Epidermal melanocyte (primary cell): ENCODE data around the gene CDK5RAP2.
"Not testable (repeated sequence)": the region's sequence is repeated elsewhere in the genome, so short reads cannot be mapped to it uniquely, and the experiment has no call there.

Experiments used
- DNase-seq: peaks from one replicate; pipeline ENCODE4 v3.0.0; 2011; ENCODE audit warnings: low spot score; ENCODE audit not compliant: insufficient read length

The CDK5RAP2 gene

DNA sequence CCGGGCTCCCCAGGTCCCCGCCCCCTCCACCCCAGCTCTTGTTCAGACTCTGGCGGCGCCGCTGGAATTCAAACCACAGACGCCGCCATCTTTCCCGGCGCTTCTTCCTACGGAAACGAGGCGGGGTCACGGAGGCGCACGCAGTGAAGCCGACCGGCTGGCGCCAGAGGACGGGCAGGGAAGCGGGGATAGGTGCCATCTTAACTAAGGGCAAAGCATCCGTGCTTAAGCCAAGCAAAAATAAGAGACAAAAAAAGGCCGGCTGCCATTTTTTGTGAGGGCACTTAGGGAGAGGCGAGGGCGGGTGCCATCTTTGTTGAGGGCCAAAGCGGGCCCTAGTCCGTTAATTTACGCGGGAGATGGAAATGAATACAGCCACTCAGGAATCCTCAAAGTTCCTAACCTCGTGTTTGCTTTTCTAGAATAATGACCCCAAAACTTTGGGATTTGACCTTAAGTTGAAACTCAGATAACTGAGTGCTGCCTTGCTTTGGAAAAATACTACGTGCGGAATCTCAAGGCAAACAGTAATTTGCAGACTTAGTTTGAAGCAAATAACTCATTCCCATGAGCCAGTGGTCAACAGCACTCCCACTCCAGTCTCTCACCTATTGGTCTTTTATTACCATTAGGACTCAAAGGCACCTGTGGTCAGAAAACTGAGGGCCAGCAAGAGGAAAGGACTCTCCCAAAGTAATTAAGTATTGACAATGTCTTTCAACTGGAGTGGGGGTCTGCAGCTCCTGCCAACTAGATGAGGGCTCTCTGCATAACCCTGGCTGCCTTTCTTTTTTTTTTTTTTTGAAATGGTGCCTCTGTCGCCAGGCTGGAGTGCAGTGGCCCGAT, at the start of gene CDK5RAP2:
Gene CDK5RAP2, minus strand, starts transcription at position 117 of the 846 bp plus-strand sequence. CDS start 189 bp downstream, outside the sequence.
- DNase-seq, result peak; percentile 84

DNA sequence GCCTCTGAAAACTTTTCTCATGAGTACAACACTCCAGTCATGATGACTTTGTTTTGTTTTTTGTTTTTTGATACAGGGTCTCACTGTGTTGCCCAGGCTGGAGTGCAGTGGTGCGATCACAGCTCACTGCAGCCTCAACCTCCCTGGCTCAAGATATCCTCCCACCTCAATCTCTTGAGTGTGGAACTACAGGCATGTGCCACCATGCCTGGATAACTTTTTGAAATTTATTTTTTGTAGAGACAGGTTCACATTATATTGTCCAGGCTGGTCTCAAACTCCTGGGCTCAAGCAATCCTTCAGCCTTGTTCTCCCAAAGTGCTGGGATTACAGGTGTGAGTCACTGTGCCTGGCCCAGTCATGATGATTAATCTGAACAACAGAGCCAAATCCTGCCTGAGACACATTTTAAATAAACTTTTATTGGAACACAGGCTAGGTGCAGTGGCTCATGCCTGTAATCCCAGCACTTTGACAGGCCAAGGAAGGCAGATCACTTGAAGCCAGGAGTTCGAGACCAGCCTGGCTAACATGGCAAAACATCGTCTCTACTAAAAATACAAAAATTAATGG, 49.0 kb upstream of the CDK5RAP2 start:
- not testable (repeated sequence) for DNase-seq

DNA sequence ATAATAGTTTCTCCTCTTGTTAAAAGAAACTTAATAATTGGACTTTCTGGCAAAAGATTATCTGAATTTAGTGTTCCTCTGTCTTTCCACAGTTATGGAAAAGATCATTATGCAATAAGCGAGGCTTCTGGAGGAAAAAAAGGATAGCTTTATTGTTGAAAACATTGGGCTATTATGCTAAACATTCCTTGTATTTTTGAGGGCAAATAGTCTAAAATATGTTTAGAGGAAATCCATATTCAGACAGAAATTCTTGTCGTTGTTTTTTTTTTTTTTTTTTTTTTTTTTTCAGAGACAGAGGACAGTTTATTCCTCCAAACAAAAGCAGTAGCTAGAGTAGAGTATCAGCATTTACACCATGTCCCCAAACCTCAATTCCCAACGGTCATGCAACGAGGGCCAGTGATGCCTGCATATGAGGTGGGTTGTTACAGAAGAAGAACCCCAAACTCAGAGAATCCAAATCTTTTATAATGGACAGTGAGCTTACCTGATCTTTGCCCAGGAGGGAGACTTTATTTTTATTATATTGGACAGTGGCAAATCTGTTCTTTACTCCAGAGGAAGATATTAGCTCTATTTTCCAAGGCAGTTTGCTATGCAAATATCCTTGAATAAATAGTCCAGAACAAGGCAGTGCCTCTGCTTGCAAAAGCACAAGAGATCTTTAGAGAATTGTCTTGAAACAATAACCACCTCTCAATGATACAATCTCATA, 48.4 kb upstream of the CDK5RAP2 start:
- DNase-seq, result no peak

DNA sequence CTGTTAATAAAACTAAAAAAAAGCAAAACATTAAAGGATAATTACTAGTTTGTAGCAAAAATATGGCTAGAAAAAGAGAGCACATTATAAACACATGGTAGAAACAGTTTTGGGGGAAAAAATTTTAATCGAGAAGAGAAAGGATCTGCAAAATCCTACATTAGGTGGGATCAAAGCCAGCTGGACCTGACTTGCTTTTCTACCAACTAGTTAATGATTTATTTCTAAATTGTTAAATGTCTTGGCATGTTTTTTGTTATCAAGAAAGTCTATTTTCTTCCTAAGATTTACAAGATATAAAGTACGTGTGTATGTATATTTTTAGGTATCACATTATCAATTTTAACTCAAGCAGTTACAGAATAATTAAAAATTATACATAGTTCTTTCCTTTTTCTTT, 47.1 kb upstream of the CDK5RAP2 start:
- no peak for DNase-seq

DNA sequence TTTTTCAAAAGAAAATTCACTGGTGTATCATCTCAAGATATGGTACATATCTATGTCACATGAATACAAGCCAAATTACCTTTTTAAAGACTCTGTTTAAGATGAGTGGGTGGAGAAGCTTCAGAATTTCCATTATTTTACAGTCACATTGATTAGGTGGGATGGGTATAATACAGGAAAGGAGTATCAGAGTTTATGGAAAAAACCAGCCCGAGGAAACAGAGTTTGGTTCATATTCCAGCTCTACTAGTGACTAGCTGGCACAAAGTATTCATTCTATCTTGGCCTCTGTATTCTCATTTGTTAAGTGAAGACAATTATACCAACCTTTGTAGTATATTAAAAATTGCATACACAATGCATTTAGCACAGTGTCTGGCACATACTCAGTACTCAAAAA, 46.5 kb upstream of the CDK5RAP2 start:
- no peak for DNase-seq

DNA sequence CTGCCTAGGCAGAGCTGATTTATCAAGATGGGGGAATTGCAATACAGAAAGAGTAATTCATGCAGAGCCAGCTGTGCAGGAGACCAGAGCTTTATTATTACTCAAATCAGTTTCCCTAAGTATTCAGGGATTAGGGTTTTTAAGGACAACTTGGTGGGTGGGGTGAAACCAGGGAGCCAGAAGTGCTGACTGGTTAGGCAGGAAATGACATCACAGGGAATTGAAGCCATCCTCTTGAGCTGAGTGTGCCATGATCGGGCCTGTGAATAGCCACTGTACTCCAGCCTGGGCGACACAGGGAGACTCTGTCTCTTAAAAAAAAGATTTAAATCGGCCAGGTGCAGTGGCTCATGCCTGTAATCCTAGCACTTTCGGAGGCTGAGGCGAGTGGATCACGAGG, 45.3 kb upstream of the CDK5RAP2 start:
- no peak for DNase-seq

DNA sequence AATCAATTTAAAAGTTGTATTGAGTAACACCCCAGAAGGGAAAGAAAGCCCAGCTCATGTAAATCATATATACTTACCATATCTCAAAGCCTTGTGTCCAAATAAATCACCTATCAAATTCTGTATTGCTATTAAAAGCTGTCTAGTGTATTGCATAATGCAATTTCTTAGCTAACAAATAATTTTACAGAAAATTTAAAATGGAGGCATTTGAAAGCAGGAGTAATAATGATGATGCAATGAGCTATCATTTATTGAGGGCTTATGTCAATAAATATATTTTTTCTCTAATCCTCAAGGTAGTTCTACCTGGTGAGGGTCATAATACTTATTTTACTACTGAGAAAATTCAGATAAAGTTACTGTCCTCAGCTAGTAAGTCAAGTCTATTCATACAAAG, 42.8 kb upstream of the CDK5RAP2 start:
- DNase-seq, result no peak

DNA sequence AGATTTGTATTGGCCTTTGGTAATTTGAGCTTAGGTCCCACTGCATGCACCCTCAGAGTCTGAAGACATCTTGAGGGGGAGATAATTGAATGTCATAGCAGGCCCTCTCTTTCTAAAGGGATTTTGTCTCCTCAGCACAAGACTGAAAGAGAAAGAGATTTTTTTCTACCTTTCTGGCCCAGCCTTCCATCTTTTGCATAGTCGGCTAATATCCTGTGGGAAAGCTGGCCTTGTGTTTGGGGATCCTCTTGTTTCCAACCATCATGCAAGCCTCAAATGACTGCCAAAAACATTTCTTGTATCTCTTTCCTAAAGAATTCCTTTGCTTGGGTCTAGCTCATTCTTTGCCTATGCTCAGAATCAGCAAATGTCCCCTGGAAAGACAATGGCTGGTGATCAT, 42.0 kb upstream of the CDK5RAP2 start:
- DNase-seq, result no peak

DNA sequence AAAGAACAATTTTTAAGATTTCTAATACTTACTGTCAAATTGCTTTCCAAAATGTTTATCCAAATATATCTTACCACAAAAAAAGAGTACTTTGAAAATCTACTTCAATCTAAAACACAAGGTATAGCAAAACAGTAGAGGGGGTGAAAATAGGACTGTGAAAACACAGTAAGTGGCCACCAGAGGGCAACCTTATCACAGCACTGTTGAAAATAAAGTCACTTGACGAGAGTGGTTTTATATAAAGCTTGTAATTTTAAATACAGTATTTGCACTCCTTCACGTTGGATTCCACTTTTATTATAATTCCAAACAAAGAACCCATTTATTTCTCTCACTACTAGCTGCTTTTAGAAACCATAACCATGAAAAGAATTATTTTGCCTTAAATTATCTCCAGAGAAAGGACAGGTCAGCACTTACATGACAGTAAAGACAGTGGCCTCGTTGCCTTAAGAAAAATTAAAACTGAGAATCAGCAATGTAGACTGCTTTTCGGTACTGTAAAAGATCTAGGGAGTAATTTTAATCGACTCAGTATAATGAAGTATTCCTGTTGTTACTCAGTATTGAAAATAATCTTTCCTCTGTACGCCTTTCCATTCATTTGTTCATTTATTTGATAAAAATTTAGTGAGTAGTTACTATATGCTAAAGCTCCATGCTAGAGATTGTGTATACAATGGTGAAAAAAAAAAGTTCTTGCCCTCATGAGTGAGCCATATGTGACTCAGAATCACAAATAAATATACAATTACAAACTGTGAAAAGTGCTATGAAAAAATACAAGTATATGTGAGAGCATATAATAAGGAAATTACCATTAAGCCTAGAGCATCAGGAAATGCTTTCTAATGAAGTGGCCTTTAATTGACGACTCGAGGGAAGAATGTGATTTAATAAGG, 40.0 kb upstream of the CDK5RAP2 start:
- peak; percentile 59 for DNase-seq

DNA sequence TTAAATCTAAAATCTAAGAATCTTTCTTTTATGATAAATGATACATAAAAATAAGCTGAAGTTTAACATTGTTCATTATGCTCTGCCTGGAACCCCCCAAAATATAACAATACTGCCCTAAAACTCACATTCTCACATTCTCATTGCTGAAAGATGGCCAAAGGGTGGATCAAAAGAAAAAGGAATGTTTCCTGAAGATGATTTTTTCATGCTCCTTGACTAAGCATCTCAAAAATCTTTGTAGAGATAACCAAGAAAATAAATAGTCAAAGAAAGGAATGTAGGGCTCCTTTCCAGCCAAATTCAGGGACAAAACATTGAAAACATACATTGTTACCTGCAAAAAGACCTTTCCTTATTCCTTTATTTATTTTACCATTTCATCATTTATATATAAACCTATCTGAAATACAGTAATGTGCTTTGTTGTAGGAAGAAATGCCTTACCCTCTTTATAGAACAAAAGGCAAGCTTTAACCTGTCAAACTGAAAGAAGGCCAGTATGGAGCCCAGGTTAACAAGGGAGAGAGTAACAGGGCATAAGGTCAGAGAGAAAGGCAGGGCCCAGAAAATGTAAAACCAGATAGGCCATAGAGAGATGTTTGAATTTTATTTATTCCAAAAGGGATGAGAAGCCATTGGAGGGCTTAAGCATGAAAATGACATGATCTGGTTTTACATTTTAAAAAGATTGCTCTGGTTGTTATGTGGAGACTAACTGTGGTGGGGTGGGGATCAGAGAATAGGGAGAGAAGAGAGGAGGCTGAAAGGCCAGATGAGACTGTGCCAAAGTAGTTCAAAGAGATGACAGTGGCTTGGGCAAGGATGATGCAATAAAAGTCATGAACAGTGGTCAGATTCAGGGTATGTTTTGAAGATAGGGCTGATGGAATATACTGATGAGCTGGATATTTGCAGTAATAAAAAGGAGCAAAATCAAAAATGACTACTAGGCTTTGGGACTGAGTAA, 37.3 kb upstream of the CDK5RAP2 start:
- DNase-seq, result no peak

DNA sequence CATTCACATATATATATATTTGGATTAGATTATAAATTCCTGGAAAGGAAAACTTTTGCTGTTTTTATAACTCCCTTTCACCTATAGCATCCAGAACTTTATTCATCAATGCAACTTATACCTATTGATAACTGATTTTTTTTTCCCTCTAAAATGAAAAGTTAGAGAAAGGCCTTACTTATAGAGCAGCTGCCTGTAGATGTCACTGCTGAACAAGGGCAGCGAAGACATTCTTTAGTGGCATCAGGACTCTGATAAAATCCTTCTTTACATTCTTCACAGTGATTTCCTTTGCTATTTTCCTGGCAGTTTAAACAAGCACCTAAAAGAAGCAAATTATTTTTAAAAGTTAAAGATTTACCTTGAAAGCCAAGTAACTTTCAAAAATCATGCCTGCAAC, 32.3 kb upstream of the CDK5RAP2 start:
- no peak for DNase-seq

DNA sequence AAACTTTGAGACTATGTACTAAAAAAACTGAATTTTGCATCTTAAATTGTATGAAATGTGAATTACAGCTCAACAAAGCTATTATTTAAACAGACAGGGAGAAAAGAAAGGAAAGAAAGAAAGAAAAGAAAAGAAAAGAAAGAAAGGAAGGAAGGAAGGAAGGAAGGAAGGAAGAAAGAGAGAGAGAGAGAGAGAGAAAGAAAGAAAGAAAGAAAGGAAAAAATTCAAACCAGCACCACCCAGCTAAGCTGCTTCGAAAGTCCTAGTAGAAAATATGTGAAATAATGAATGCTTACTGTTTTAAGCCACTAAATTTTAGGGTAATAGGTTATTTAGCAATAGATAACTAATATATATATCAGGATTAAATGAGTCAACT, 31.7 kb upstream of the CDK5RAP2 start:
- DNase-seq, result no peak

DNA sequence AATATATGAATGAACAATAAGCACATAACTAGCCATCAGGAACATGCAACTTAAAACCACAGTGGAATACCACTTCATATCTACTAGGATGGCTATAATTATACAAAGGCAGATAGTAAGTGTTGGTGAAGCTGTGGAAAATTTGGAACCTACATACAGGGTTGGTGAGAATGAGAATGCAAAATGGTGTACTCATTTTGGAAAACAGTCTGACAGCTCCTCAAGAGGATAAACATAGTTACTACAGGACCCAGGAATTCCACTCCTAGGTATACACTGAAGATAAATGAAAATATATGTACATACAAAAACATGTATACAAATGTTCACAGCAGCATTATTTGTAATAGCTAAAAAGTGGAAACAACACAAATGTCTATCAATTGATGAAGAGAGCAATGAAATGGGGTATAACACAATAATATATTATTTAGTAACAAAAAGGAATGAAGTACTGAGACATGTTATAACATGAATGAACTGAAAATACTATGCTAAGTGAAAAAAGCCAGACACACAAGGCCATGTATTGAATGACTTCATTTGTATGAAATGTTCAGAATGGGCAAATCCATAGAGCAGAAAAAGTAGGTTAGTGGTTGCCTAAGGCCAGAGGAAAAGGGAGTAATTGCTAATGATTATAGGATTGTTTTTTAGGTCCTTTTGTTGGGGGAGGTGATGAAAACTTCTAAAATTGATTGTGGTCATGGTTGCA, 31.2 kb upstream of the CDK5RAP2 start:
- no peak for DNase-seq

DNA sequence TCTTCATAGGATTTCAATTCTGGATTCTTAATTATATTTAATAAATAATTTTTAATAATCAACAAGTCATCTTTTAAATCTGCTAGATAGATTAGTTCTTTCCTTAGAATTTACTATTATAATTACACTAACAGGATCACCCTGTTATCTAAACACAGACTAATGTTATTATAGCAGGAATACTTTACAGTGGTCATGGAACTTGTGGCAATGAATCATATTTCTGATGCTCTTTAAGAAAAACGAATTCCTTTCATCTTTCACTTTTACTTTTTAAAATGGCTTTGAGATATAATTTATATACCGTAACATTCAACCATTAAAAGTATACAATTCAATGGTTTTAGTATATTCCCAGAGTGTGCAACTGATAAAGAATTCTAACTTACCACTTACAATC, 29.7 kb upstream of the CDK5RAP2 start:
- DNase-seq, result no peak

DNA sequence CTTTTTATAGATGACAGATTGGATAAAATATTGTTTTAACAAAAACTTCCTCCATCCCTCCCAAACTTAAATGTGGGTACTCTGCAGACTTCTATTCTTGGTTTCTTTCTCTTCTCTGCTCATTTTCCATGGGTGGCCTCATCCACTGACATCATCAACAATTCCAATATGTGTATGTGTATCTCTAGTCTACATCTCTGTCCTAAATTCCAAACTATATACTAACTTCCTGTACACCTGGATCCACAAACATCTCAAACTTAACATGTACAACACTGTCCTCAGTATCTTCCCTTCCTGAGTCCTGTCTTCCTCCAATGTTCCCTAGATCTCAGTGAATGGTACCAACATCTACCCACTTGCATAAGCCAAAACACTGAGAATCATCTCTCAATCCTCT, 28.5 kb upstream of the CDK5RAP2 start:
- DNase-seq, result no peak

DNA sequence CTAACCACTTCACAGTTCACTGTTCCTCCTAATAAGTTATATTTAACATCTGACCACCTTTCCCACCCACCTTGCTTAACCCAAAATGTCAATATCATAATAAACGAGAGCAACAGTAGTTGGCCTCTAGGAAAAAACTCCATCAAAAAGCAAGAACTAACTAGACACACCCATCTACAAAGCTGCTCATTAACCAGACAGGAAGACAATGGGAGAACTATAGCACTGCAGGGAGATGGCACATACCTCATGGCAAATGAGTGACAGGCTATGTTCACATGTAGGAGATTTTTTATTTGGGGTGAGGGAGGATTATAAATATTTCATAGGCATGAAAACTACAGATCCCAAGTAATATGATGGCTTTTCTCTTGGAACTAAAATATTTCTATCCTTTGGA, 23.6 kb upstream of the CDK5RAP2 start:
- DNase-seq, result no peak

DNA sequence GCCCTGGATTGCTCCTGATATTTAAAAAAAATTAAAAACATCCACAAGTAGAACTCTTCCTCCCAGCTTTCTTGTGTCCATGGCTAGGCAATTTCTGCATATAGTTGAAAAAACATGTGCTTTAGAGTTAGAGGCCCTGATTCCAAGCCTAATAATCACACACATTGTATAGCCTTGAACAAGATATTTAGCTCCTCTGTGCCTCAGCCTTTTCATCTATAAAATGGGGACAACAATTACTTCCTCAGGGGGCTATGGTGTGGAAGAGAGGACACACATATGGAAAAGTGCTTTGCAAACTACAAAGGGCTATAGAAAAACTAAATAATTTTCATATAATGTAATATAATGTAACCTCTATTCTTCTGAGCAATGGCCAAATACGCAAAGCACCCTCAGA, 23.0 kb upstream of the CDK5RAP2 start:
- DNase-seq, result no peak

DNA sequence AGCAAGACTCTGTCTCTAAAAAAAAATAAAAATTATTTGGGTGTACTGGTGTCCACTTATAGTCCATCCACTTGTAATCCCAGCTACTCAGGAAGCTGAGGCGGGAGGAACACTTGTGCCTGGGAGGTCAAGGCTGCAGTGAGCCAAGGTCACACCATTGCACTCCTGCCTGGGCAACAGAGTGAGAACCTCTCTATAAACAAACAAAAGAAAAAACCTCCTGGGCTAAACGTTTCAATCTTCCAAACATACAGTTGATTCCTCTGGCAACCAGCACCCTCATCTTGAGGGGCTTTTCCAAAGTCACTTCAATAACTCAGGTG, 13.9 kb upstream of the CDK5RAP2 start:
- no peak for DNase-seq

DNA sequence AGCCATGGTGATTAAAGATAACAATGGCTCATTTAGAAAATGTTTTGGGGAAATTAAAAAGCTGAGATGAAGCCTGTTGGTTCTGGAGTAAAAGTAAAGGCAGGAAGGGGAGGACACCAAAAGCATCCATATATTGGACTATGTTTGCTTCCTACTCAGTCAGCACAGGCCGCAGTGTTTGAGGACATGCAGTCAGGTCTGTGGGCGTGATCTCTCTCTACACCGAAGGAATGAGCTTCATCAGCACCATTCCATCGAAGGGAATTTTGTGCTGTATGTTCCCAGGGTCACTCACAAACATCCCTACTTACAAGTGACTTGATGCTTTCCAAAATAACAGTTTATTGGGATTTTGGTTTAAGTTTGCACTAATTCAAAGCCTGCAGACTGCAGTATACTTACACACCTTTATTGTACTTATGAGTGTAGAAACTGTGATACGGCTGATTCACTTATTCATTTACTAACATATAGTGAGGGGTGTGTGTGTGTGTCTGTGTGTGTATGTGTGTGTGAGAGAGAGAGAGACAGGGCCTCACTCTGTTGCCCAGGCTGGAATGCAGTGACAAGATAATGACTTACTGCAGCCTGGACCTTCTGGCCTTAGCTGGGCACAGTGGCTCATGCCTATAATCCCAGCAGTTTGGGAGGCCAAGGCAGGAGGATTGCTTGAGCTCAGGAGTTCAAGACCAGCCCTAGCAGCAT, 13.4 kb upstream of the CDK5RAP2 start:
- DNase-seq, result no peak
